Stimulated activated CD4-positive, alpha-beta T cell treated with anti-CD3 and anti-CD28 coated beads, TNF-alpha, amount 100 ng/mL, for 24 hours (primary cell): ENCODE results near the gene TFB2M.

Experiments
- DNase-seq, 3 experiments: peaks; one replicate each; pipeline ENCODE4 v3.0.0-alpha.2; 2020; ENCODE audit warnings: low read depth in 3 of 3

The TFB2M gene

GRCh38 chr1:246513619-246514343, 52.3 kb downstream of the TFB2M start:
- no peak for DNase-seq

- DNase-seq: no peak
Observed at GRCh38 chr1:246513041-246513440, 53.0 kb downstream of the TFB2M start.

- no peak for DNase-seq
Observed at GRCh38 chr1:246512635-246513034, 53.4 kb downstream of the TFB2M start.

- no peak for DNase-seq
Observed at GRCh38 chr1:246512230-246512629, 53.8 kb downstream of the TFB2M start.

- DNase-seq: no peak
Observed at GRCh38 chr1:246511203-246511602, 54.9 kb downstream of the TFB2M start.

- DNase-seq: no peak
Observed at GRCh38 chr1:246510147-246511030, 55.7 kb downstream of the TFB2M start.

- DNase-seq: no peak
Observed at GRCh38 chr1:246508897-246509688, 57.0 kb downstream of the TFB2M start.

GRCh38 chr1:246506674-246507481, 59.2 kb downstream of the TFB2M start, which contains the start of gene SMYD3:
SMYD3 (minus strand) TSS chr1:246507279.
- DNase-seq: peak; percentile 48 to 67 (median 62)

GRCh38 chr1:246506367-246506673, 59.7 kb downstream of the TFB2M start:
- DNase-seq: peak in 1 of 3 experiments; percentile 20

GRCh38 chr1:246503341-246503740, 62.7 kb downstream of the TFB2M start:
- DNase-seq: no peak

GRCh38 chr1:246497331-246497915, 68.6 kb downstream of the TFB2M start:
- DNase-seq: no peak

GRCh38 chr1:246492611-246493245, 73.3 kb downstream of the TFB2M start:
- peak in 1 of 3 experiments; percentile 50 for DNase-seq

- no peak for DNase-seq
Observed at GRCh38 chr1:246491551-246492053, 74.5 kb downstream of the TFB2M start.
